Right renal cortex interstitium (tissue), 3 donors: ENCODE data around the gene PTGDS. TPM values are rescaled to one million over a fixed set of nuclear protein-coding genes. Genes with fewer than 3 reads are reported as not detected.

Source experiments
- DNase-seq, 3 donors: peaks; one replicate each; pipeline ENCODE4 v3.0.0-alpha.2; 2013; ENCODE audit warnings: low read depth in 3 of 3, low spot score in 2 of 3
- polyA plus RNA-seq, 3 donors: library from polyadenylated mRNA; unstranded; fragments of 120-200 nt; gene quantifications; one replicate each; pipeline ENCODE4 v1.2.1, GENCODE V29; 2013; ENCODE audit not compliant: insufficient read length in 3 of 3

Gene PTGDS
- polyA plus RNA-seq, 3 donors = 20.9 to 29.3 (median 25.4) TPM

DNA sequence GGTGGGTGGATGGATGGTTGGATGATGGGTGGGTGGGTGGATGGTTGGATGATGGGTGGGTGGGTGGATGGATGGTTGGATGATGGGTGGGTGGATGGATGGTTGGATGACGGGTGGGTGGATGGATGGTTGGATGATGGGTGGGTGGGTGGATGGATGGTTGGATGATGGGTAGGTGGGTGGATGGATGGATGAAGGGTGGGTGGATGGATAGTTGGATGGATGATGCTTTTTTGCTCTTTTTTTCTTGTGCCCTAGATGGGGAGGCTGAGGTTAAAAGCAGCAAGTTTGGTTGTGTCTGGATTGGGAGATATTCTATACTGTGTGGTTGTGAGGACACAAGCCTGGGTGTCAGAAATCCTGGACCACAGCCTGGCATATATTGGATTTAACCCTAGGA, 19.8 kb upstream of the PTGDS start:
- no peak for DNase-seq

DNA sequence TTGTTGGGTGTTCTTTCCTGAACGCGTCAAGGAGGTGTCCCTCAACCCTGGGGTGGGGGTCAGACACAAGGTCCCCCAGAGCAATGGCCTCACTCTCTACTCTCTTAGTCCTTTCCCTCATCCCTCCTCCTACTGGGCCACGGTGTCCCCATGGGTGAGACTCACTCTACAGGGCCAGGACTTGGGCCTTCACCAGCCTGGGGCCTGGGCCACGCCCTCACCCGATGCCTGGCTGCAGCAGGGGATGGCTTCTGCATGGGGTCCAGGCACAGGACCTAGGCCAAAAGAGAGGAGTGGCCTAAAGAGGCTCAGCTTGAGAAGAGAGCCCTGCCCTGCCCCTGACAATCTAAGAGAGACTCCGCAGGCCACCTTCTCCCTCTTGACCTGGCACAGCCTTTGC, 19.4 kb upstream of the PTGDS start:
- DNase-seq = no peak

DNA sequence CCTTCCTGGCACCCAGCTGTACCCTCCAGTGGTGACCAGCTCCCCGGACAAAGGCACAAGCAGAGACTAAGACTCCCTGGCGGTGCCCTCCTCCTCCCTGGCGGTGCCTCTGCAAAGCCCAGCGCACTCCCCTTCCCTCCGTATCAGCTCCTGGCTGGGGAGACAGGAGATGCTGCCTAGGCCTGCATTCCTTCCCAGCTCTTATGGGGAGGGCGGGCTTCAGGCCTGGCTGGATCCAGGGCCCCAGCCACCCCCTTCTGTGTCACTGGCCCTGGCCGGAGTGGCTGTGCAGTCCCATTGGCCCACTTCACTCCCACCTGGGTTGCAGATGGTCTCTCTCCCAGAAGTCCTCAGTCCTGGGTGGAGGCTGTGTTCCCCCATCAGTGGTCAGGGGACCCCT, 18.8 kb upstream of the PTGDS start:
- no peak for DNase-seq

DNA sequence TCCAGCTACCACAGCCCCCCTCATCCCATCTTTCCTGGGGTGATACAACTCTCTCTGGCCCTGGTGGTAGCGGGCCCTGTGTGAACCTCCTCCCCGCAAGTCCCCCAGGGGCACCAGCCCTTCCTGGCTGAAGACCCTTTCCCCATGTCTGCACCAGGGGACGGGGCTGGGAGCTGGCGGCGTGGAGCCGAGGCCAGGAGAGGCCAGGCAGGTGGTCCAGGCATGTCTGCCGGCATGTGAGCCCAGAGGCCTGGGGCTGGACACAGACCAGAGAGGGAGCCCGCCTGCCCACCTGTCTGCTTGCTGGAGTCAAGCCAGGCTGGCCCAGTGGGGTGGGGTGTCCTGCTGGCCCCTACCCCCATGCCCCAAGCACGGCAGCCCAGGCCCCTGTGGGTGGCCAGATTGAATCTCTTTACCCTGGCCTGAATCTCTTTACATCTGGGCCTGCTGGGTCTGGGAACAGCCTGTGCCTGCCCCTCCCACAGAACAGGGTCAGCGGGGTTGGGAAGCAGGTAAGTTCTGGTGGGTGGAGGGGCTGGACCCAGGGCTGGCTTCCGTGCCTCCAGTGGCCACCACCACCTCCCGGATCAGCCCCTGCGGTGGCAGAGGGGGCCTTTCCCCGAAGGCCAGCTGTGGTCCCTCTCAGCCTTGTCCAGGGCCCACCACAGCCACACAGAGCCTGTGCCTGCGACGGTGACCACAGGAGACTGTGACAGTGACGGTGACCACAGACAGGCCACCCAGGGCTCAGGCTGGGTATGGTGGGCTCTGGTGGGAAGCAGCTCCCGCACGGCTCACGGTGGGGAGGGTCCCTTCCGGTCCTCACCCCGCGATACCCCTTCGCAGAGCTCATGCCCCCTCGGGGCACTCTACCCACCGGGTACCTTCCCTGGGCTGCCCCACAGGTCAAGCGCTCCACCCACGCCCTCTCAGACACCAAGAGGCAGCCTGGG, 18.1 kb upstream of the PTGDS start:
- DNase-seq = no peak

DNA sequence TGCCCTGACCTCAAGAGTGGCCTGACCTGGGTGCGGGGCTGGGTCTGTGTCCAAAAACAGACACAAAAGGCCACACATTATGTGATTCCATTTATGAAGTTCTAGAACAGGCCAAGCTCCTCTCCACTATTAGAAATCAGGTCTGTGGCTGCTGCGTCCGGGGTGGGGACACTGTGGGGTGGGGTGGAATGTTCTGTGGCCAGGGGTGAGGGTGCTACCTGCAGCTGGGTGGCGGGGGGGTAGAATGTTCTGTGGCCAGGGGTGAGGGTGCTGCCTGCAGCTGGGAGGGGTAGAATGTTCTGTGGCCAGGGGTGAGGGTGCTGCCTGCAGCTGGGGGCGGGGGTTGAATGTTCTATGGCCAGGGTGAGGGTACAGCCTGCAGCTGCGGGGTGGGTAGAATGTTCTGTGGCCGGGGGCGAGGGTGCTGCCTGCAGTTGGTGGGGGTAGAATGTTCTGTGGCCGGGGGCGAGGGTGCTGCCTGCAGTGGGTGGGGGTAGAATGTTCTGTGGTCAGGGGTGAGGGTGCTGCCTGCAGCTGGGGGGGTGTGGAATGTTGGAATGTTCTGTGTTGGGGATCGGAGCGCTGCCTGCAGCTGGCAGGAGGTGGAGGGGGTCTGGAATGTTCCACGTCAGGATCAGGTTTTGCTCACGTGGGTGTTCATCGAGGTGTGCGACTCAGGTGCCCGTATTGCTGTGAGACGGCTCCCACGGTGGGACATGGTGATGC, 16.9 kb upstream of the PTGDS start:
- DNase-seq = no peak

DNA sequence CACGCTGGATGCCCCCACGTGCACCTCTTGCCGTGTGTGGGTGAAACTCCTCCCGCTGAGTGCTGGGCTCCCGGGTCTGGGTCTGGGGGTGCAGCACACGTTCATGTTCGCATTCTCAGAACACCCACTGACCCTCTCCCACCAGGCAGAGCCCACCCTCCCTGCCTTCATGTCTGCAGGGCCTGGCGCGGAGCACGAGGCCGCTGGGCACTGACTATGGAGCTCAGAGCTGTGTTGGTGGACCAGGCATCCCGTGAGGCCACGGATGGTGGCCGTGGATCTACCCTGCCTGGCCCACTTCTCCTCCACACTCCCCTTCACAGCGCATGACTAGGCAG, 16.4 kb upstream of the PTGDS start:
- no peak for DNase-seq

DNA sequence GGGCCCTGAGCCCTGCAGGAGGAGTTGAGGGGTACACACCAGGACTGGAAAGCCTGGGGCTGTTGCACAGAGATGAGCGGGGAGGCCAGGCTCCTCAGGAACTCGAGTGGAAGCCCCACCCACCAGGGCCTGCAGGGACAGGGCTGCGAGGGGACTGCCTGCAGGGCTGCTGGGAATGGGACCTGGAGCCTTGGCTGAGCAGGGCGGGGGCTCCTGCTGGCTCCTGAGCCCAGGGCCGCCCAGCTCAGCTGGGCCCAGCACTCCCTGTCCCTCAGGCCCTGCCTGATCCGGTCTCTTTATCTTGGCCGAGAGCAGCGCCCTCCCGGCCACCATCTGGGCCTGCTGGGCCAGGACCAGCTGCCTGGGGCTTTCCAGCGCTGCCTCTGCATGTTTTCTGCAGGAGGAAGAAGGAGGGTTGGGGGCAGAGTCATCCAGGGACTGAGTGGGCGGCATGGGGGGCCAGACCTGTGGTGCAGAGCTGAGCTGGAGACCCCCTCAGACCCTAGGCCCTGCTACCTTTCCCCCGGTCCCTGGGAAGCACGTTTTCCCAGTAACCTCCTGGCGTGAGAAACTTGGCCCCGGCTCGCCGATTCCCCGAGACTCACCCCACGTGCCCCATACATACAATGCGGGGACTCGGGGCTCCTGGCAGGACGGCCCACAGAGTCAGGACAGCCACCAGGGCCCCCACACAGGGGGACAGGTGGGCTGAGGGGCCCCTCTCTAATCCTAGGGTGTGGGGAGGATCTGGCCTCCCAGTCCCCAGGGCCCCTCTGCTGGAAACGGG, 15.8 kb upstream of the PTGDS start:
- DNase-seq = no peak

DNA sequence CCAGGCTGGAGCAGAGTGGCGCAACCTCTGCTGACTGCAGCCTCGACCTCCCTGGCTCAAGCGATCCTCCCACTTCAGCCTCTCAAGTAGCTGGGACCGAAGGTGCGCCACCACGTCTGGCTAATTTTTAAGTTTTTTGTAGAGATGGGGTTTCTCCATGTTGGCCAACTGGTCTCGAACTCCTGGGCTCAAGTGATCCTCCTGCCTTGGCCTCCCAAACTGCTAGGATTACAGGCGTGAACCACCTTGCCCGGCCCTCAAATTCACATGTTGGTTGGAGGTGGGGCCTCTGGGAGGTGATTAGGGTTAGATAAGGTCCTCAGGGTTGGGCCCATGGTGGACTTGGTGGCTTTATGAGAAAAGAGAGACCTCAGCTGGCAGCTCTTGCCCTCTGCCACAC, 15.1 kb upstream of the PTGDS start:
- no peak for DNase-seq

DNA sequence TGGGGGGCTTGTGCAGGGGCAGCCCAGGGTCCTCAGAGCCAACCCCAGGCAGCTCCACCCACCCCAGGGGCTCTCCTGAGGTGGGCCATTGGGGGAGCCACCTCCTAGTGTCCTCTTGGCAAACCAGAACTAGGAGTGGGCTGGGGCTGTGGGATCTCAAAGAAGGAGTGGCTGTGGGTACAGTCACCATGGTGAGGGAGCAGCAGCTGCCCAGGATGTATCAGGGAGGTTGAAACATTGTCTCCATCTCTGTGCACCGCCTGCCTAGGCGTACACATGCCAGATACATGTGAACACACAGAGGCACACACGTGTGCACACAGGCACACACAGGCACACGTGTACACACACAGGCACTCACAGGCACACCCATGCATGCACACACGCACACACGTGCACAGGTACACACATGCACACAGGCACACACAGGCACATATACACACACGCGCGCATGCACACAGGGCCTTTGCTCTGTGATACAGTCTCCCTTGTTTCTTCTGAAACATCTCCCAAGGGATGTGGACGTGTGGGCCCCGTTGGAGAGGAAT, 14.5 kb upstream of the PTGDS start:
- no peak for DNase-seq

DNA sequence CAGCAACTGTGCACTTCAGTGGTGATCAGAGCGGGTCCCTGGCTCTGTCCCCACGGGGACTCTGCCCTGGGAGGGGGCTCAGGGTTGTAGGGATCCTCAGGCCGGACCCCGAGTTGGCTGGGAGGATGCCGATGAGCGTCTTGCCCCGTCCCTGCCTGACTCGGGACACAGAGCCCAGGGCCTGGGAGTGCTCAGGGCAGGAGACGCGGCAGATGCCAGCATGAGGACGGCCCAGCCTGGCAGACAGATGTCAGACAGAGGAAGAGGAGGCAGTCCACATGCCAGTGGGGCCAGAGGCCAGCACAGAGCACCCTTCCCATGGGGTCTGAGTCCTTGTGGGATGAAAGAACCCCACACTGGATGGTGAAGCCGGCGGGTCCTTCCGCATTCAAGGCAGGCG, 14.0 kb upstream of the PTGDS start:
- no peak for DNase-seq

DNA sequence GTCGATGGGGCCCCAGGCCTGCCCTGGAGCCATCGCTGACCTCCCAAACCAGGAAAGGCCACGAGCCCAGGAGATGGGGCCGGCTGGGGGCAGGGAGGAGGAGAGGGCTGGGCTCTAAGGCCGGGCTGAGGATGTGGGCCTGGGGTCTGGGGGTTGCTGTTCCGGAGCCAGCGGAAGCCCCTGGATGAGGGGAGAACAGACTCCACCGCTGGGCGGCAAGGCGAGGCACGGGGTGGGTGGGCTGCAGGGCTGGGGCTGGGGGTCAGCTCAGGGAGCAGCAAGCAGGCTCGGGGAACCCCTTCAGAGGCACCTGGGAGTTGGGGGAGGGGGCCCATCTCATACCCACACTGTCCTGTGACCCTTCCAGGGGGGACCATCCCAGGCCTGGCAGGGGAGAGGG, 13.6 kb upstream of the PTGDS start:
- no peak for DNase-seq

DNA sequence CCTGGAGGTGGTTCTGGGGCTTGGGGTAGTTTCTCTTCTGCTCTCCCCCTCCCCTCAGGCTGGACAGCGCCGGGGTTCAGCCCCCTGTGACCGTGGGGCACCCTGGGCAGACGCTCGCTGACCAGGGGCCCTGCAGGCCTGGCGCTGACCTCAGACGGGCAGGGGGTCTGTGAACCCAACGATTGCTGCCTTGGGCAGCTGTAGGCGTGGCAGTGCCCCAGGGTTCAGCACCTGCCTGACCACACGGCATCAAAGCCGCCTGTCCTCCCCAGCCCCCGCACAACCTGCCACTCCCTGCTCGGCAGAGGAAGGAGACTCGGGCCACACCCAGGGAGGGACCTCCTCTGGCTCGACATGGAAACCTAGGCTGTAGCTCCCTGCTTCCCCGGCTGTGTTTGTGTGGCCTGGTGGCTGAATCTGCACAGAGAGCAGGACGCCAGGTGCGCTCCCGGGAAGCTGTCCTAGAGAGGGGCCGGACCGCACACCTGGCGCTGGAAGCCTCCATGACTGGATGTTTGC, 13.1 kb upstream of the PTGDS start:
- no peak for DNase-seq

DNA sequence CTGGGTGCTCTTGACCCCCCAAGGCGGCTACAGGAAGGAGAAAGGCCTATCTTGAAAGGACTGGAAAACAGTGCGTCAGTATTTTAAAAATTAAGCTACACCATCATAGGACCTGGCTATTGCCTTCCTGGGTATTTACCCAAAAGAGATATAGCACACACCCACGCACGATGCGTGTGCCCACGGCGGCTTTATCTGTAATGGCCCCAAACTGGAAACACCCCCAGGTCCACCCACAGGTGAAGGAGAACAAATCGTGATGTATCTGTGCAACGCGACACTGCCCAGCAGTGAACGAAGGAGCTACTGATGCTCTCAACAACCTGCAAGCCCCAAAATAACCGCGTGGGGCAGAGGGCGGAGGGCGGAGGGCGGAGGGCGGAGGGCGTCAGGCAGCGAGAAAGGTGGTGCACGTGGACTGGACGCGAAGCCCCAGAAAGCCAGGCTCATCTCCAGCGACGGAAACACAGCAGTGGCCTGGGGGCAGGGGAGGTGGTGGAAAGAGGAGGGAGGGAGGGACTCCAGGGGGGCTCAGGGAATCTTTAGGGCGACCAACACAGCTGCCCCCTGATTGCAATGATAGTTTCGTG, 12.4 kb upstream of the PTGDS start:
- no peak for DNase-seq

DNA sequence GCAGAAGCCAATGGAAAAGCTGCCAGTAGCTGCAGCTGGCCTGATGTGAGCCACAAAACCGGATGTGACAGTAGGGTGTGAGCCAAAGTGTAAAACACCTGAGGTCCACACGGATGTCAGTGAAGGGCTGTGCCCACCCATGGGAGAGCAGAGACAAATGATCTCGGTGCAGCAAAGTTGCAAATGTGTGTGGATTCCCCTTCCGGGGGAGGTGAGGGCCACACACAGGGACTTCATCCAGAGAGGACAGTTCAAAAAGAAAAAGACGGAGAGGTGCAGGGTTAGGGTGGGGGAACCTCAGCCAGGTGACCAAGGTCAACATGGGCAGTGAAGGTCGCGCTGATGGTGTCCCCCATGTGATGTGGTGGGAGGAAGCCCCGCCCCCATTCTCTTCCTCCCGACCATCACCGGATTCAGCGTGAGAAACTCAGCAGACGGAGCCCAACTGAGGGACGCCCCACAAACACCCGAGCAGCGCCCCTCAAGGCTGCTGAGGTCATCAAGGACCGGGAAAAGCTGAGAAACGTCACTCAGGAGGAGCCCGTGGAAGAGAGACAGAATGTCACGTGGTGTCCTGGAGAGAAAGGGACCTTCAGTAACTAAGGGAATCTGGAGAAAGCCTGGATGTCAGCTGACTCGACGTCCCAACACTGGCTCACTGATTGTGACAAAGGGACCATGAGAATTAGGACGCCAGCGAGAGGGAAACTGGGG, 11.4 kb upstream of the PTGDS start:
- no peak for DNase-seq

DNA sequence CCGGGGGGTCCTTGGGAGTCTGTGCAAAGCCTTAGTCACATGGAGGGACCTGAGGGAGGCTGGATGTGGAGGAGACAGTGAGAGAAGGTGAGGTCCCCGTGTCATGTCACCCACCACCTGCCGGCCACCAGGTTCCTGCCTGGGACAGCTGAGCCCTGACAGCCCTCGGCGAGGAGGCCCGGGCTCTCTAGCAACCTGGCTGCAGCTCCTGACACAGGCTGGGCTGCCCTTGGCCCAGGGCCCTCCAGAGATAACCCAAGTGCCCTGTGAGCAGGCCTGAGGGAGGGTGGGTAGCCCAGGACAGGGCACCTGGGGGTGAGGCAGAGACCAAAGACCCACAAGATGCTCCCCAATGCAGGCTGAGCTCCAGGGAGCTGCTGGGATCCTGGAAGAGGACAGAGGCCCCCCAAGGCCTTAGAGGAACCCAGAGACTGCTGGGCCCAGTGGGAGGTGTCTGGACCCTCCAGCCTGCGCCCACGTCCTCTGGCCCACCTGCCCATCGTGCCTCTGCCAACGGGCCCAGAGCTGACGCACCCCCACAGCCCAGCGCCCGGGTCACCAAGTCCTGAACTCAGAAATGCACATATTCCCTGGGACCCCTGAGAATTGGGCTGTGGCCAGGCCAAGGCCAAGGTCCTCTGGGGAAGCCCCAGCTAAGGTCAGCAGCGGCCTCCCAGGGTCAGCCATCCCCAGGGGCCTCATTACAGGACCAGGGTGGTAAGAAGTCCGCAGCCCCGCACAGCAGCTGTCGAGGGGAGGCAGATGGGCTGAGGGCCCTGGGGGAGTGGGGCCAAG, 8.8 kb upstream of the PTGDS start:
- no peak for DNase-seq

DNA sequence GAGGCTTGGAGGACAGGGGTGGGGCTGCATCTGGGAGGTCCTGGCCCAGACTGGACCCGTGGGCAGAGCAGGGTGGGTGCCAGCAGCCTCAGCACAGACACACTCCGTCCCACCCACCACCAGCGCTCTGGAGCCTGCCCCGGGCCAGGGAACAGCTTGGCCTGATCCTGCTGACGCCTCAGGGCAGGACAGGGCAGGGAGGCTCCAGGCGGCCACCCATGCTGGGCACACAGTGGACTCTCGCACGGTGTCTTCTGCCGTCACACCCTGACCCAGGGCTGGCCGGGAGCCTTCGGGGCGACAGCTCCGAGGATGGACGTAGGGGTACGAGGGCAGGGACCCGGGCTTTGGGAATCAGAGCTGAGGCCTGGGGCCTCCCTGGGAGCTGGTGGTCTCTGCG, 8.2 kb upstream of the PTGDS start:
- DNase-seq = no peak

DNA sequence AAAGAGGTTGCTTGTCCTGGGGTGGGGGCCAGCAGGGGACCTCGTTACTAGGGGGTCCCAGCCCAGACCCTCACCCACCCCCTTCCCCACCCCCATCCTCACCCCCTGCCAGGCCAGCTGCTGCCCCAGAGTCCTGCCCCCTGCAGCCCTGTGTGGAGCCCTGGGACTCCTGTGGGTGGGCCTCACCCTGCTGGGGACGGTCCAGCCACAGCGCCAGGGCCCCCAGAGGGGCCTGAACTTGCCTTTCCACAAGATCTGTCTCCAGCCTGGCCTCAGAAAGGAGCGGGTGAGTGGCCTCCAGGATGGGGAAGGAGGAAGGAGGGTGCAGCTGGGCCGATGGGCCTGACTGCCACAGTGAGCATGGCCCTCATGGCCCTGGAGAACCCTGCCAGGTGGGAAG, 7.5 kb upstream of the PTGDS start:
- no peak for DNase-seq

DNA sequence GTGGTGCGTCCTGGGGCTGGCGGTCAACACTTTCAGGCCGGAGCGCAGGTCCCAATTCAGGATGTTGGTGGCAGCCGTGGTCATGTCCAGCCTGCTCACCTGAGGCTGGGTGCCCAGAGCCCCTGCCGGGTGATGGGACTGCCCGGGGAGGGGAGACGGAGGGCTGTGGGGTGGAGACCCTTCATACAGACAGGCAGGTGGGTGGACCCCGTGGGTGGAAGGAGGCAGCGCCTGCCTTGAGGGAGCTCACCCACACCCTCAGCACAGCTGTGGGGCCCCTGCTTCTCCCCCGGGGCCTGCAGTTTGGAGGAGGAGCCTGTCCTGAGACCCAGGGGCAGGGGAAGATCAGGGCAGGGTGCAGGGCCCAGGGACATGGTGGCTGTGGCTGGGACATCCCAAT, 6.9 kb upstream of the PTGDS start:
- DNase-seq = no peak

DNA sequence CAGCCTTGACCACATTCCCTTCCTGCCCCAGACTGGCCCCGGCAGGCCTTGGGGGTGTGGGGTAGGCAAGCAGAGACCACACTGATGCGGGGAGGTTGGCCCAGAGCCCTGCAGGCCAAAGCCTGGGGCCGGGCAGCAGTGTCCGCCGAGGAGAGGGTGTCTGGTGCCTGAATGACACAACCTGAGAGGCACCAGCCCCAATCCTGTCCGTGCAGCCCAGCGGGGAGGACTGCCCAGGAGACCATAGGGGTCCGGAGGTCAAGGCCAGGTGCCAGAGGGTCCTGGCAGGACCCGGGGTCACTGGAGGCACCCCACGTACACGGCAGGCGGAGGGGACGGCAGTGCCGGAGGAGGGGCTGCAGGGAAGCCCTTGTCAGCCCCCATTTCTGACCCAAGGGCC, 5.6 kb upstream of the PTGDS start:
- DNase-seq = no peak
